H9 (cell line): ENCODE measurements around the gene ACOT7. TPM values are rescaled to one million over a fixed set of nuclear protein-coding genes. Genes with fewer than 3 reads are reported as not detected.
A peak's percentile ranks its signal among the peaks of the same experiment; 100 is the strongest.

Experiments used
- DNase-seq: peaks from one replicate; pipeline ENCODE4 v3.0.0-alpha.2; 2017
- H2AFZ ChIP-seq: one replicate; pipeline ENCODE4 v1.6.1; 2013; ENCODE audit warnings: mild to moderate bottlenecking, low read length, control low read depth, moderate library complexity
- H2AK5ac ChIP-seq: 2 replicates; pipeline ENCODE4 v1.6.1; 2013; ENCODE audit warnings: low read length, control low read depth, mixed read lengths; ENCODE audit not compliant: insufficient read length
- H2BK120ac ChIP-seq: one replicate; pipeline ENCODE4 v1.6.1; 2013; ENCODE audit warnings: low read depth, mild to moderate bottlenecking, low read length, control low read depth, inconsistent platforms; ENCODE audit not compliant: poor library complexity, severe bottlenecking
- H2BK12ac ChIP-seq: 2 replicates; pipeline ENCODE4 v1.6.1; 2013; ENCODE audit warnings: low read length, control low read depth, mixed read lengths, low read depth; ENCODE audit not compliant: insufficient read length
- H2BK15ac ChIP-seq: 2 replicates; pipeline ENCODE4 v1.6.1; 2013; ENCODE audit warnings: low read depth, low read length, control low read depth
- H2BK20ac ChIP-seq: one replicate; pipeline ENCODE4 v1.6.1; 2013; ENCODE audit warnings: low read depth, mild to moderate bottlenecking, low read length, control low read depth, inconsistent platforms; ENCODE audit not compliant: poor library complexity, severe bottlenecking
- H2BK5ac ChIP-seq: 2 replicates; pipeline ENCODE4 v1.6.1; 2013; ENCODE audit warnings: low read length, control low read depth, mixed read lengths; ENCODE audit not compliant: insufficient read length
- H3K14ac ChIP-seq: 2 replicates; pipeline ENCODE4 v1.6.1; 2013; ENCODE audit warnings: low read length, control low read depth; ENCODE audit not compliant: insufficient read depth
- H3K18ac ChIP-seq: 2 replicates; pipeline ENCODE4 v1.6.1; 2013; ENCODE audit warnings: low read depth, mild to moderate bottlenecking, mixed read lengths, low read length, control low read depth; ENCODE audit not compliant: insufficient read length
- H3K23ac ChIP-seq: 2 replicates; pipeline ENCODE4 v1.6.1; 2013; ENCODE audit warnings: low read length, control low read depth, mixed read lengths, low read depth; ENCODE audit not compliant: insufficient read length
- H3K23me2 ChIP-seq: 2 replicates; pipeline ENCODE4 v1.6.1; 2013; ENCODE audit warnings: low read depth, mild to moderate bottlenecking, mixed read lengths, low read length, control low read depth; ENCODE audit not compliant: insufficient read length, poor library complexity, severe bottlenecking
- H3K27ac ChIP-seq: 2 replicates; pipeline ENCODE4 v1.5.1; 2013; ENCODE audit warnings: low read length, control low read depth, mixed read lengths, low read depth; ENCODE audit not compliant: insufficient read length
- H3K27me3 ChIP-seq: 2 replicates; pipeline ENCODE4 v1.6.1; 2013; ENCODE audit warnings: low read length, control low read depth, inconsistent platforms; ENCODE audit not compliant: insufficient read depth
- H3K4ac ChIP-seq: 2 replicates; pipeline ENCODE4 v1.6.1; 2013; ENCODE audit warnings: low read depth, mild to moderate bottlenecking, control low read depth, inconsistent platforms, low read length, moderate library complexity
- H3K4me1 ChIP-seq: 2 replicates; pipeline ENCODE4 v1.6.1; 2013; ENCODE audit warnings: low read length, control low read depth, inconsistent platforms; ENCODE audit not compliant: insufficient read depth
- H3K4me2 ChIP-seq: 2 replicates; pipeline ENCODE4 v1.6.1; 2013; ENCODE audit warnings: low read length, control low read depth, mixed read lengths; ENCODE audit not compliant: insufficient read length, insufficient read depth
- H3K56ac ChIP-seq: 2 replicates; pipeline ENCODE4 v1.6.1; 2013; ENCODE audit warnings: low read depth, mild to moderate bottlenecking, mixed read lengths, low read length, control low read depth; ENCODE audit not compliant: insufficient read length
- H3K79me1 ChIP-seq: 2 replicates; pipeline ENCODE4 v1.6.1; 2013; ENCODE audit warnings: low read depth, mild to moderate bottlenecking, moderate library complexity, low read length, control low read depth, inconsistent platforms; ENCODE audit not compliant: insufficient read depth, poor library complexity, severe bottlenecking
- H3K79me2 ChIP-seq: 2 replicates; pipeline ENCODE4 v1.6.1; 2013; ENCODE audit warnings: low read length, control low read depth, inconsistent platforms; ENCODE audit not compliant: insufficient read depth
- H3K9ac ChIP-seq: 2 replicates; pipeline ENCODE4 v1.6.1; 2013; ENCODE audit warnings: low read length, control low read depth, mixed read lengths; ENCODE audit not compliant: insufficient read length; ENCODE audit errors: extremely low read depth
- H3K9me3 ChIP-seq: one replicate; pipeline ENCODE4 v1.6.1; 2013; ENCODE audit warnings: low read depth, low read length, inconsistent platforms; ENCODE audit not compliant: control insufficient read depth
- H3T11ph ChIP-seq: one replicate; pipeline ENCODE4 v1.6.1; 2013; ENCODE audit warnings: mild to moderate bottlenecking, low read length, control low read depth, inconsistent platforms
- H4K20me1 ChIP-seq: one replicate; pipeline ENCODE4 v1.6.1; 2013; ENCODE audit not compliant: control insufficient read depth, insufficient read length, insufficient read depth
- H4K5ac ChIP-seq: 2 replicates; pipeline ENCODE4 v1.6.1; 2013; ENCODE audit warnings: low read depth, mild to moderate bottlenecking, mixed read lengths, low read length, control low read depth; ENCODE audit not compliant: insufficient read length
- H4K8ac ChIP-seq: replicated peaks from 2 replicates; pipeline ENCODE4 v1.6.1; 2013; ENCODE audit warnings: low read length, control low read depth, mixed read lengths, low read depth; ENCODE audit not compliant: insufficient read length
- H4K91ac ChIP-seq: 2 replicates; pipeline ENCODE4 v1.6.1; 2013; ENCODE audit warnings: low read depth, mild to moderate bottlenecking, moderate library complexity, mixed read lengths, low read length, control low read depth; ENCODE audit not compliant: insufficient read length
- H3K27ac Mint-ChIP-seq, 3 experiments: 2 replicates in 2 of 3; 3 replicates in 1 of 3; pipeline ENCODE4 v1.8.0; 2020 to 2021; ENCODE audit warnings: mixed read lengths in 3 of 3, mild to moderate bottlenecking in 1 of 3, moderate library complexity in 1 of 3
- H3K27me3 Mint-ChIP-seq: 2 replicates; pipeline ENCODE4 v1.8.0; 2021; ENCODE audit warnings: low read depth, mild to moderate bottlenecking, moderate library complexity, mixed read lengths
- H3K36me3 Mint-ChIP-seq, 3 experiments: 2 replicates in 2 of 3; 3 replicates in 1 of 3; pipeline ENCODE4 v1.8.0; 2020 to 2021; ENCODE audit warnings: low read depth in 3 of 3, mixed read lengths in 3 of 3; ENCODE audit not compliant: insufficient read depth in 1 of 3
- H3K4me1 Mint-ChIP-seq, 2 experiments: 2 replicates each; pipeline ENCODE4 v1.8.0; 2020; ENCODE audit warnings: mixed read lengths in 2 of 2
- H3K4me3 Mint-ChIP-seq, 2 experiments: 2 replicates in 1 of 2; 3 replicates in 1 of 2; pipeline ENCODE4 v1.8.0; 2020 to 2021; ENCODE audit warnings: mild to moderate bottlenecking in 2 of 2, mixed read lengths in 2 of 2, moderate library complexity in 1 of 2
- H3K9me3 Mint-ChIP-seq, 2 experiments: 2 replicates in 1 of 2; 3 replicates in 1 of 2; pipeline ENCODE4 v1.8.0; 2020; ENCODE audit warnings: mild to moderate bottlenecking in 2 of 2, mixed read lengths in 2 of 2, moderate library complexity in 1 of 2
- WGBS: extraction: QIAGEN DNeasy Blood & Tissue Kit; methylation state at CpG from one replicate; pipeline ENCODE4 v1.1.7; 2013; ENCODE audit warnings: missing lambda C conversion rate, low lambda C conversion rate, mixed read lengths; ENCODE audit not compliant: insufficient read length; ENCODE audit errors: extremely low coverage; 5-methylcytosine and 5-hydroxymethylcytosine counted together
- total RNA-seq: library from RNA; stranded (reverse); gene quantifications from 2 replicates; pipeline ENCODE4 v1.2.1, GENCODE V29; 2021
- TF ChIP-seq, protein P1 (sequence below): fragments of 200-600 bp; sonication (generic); conservative IDR thresholded peaks from 3 replicates; pipeline ENCODE4 v1.8.0; 2021; ENCODE audit warnings: antibody characterized with exemption, mild to moderate bottlenecking

ACOT7 gene
- total RNA-seq, 1 experiment from 2014 or later, result 87.4 TPM

DNA sequence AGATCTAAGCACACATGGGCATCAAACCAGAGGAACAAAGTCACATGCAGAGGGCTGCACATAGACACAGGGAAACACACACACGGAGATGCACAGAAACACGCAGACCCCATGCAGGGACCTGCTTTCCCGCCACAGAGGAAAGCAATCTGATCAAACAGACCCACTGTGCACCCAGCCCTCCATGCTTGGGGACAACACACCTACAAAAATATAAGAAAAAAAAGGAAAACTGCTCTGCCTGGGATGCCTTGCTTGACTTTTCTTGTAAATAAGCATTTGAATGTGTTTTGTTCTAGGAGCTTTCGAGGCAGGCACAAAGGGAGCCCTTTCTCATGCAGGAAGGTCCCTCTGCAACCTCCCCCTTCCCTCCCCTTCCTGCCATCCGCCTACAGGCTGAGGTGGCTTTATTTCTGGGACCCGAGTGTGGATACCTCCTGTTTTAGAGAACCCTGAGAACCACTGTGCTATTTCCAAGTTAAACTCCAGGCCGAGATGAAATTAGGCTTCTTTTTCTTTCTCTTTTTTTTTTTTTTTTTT is 154.3 kb downstream of the ACOT7 start:
- peak overlapping the region; percentile 98 to 99 (median 99) for H3K27ac Mint-ChIP-seq
- WGBS, result no CpG with 5 or more reads among the region's 7 CpGs
- Histone ChIP-seq H3K23me2 (peaks cover 27% of the 10 kb centered on the region), H2BK12ac (no peak overlapping the region), H3K79me1 (peaks cover 6% of the 10 kb centered on the region), H3K18ac (peak overlapping the region; percentile 29), H3K56ac (no peak overlapping the region), H4K5ac (no peak overlapping the region), H3K9ac (peak overlapping the region; percentile 21), H3K4me1 (peaks cover 5% of the 10 kb centered on the region; the same call in 1 of the 2 replicates), H3K27me3 (no peaks in the 10 kb centered on the region; the same call in 1 of the 2 replicates), H2AFZ (no peak overlapping the region), H4K20me1 (no peaks in the 10 kb centered on the region), H2BK120ac (no peak overlapping the region), H3K4me2 (peak overlapping the region; percentile 43), H3T11ph (no peak overlapping the region), H2BK5ac (no peak overlapping the region), H2BK15ac (no peak overlapping the region), H2AK5ac (no peak overlapping the region), H3K23ac (no peak overlapping the region), H3K79me2 (peaks cover 6% of the 10 kb centered on the region; the same call in 1 of the 2 replicates), H3K14ac (no peak overlapping the region), H4K91ac (no peak overlapping the region), H2BK20ac (no peak overlapping the region), H3K27ac (peak overlapping the region; percentile 82), H3K4ac (no peak overlapping the region), H4K8ac (no peak overlapping the region), H3K9me3 (no peaks in the 10 kb centered on the region)
- H3K36me3 Mint-ChIP-seq, result peaks cover 0 to 2% (median 1%) of the 10 kb centered on the region in 3 experiments; a peak in 5 of 7 replicates
- H3K4me3 Mint-ChIP-seq, result peak overlapping the region; percentile 47 to 74
- TF ChIP-seq, protein P1, sequence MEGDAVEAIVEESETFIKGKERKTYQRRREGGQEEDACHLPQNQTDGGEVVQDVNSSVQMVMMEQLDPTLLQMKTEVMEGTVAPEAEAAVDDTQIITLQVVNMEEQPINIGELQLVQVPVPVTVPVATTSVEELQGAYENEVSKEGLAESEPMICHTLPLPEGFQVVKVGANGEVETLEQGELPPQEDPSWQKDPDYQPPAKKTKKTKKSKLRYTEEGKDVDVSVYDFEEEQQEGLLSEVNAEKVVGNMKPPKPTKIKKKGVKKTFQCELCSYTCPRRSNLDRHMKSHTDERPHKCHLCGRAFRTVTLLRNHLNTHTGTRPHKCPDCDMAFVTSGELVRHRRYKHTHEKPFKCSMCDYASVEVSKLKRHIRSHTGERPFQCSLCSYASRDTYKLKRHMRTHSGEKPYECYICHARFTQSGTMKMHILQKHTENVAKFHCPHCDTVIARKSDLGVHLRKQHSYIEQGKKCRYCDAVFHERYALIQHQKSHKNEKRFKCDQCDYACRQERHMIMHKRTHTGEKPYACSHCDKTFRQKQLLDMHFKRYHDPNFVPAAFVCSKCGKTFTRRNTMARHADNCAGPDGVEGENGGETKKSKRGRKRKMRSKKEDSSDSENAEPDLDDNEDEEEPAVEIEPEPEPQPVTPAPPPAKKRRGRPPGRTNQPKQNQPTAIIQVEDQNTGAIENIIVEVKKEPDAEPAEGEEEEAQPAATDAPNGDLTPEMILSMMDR, result no peak
- peaks cover 9% of the 10 kb centered on the region for H3K27me3 Mint-ChIP-seq
- H3K4me1 Mint-ChIP-seq, result peaks cover 51 to 62% of the 10 kb centered on the region in 2 experiments
- peak; percentile 88 for DNase-seq
- H3K9me3 Mint-ChIP-seq, result no peaks in the 10 kb centered on the region; a peak in 2 of 5 replicates
